ENCODE data around the gene MYO3A.

- TF ChIP-seq CTCF (IDR thresholded peaks at IDR 0.05) (no peak), POLR2A (IDR thresholded peaks at IDR 0.05; ENCODE audit: low read depth) (no peak), EP300 (IDR thresholded peaks at IDR 0.05) (no peak)
These were observed 278.5 kb downstream of the MYO3A start for GRCh38 chr10:26212511-26212910.

Measured in esophagus muscularis mucosa (tissue), 4 donors.